ENCODE measurements around the gene CSTF2.

Gene CSTF2

GRCh38 chrX:100871594-100872560 lies 51.7 kb downstream of the CSTF2 start:
- no peak for DNase-seq (ENCODE audit: low spot score)

- no peak for DNase-seq (ENCODE audit: low spot score)
These were observed 54.1 kb downstream of the CSTF2 start, which contains the start of gene NOX1 for GRCh38 chrX:100874325-100874724. TSS of gene NOX1 (minus strand) at chrX:100874359. CDS start at chrX:100874139, 220 bp downstream.

DNA sequence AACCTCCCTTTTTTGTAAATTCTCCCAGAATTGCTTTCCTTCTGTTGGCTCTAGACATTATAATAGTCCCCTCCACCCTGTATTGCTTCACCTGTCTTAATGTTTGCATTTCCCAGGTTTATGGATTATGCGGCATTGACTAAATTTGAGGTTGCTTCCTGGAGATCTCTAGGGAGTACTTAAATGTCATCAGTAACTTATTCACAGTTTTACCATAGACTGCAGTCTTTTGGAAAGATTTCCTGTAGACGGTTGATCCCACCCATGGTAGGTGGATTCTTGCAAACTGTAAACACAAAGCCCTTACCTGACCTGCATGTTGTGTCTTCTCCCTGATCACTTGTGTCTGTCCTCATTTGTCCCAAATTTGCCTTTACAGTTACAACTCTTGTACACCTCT lies 60.2 kb downstream of the CSTF2 start:
- DNase-seq (ENCODE audit: low spot score): no peak

GRCh38 chrX:100883654-100884053 lies 63.5 kb downstream of the CSTF2 start:
- DNase-seq (ENCODE audit: low spot score): no peak

Data from cerebellar cortex (tissue), 1 donor.